ENCODE data around the gene CNDP2.

CNDP2 gene

DNA sequence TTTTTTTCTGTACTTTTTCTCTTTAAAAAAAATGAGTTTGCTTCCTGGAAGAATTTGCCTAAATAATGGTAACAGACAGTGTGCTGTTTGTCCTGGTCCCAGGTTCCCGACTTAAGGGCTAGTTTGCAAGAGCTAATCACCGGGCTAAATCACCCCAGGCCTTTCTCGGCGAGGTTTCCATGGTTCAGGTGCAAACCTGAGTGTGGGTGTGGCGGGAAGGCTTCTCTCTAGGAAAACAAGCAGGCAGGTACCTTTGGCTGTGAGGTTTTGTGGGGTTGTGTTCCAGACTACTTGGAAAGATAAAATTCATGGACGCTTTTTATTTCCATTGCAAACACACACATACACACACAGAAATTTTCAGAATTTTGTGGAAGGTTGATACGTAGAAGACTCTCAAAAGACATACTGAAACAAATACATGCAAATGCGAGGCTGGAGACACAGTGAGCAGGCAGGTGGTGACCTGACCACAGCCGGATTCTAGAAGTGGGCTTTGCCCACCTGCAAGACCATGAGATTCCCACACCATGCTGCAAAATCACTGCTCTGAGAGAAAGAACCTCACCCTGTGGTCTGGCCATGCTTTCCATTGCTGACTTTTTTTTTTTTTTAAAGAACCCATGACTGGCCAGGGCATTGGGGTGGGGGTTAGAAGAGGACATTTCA, 39.0 kb downstream of the CNDP2 start:
- Histone ChIP-seq H3K36me3 (ENCODE audit: insufficient read depth, low read length) (no peaks in the 10 kb centered on the region), H3K9me3 (ENCODE audit: low read depth, low read length) (no peaks in the 10 kb centered on the region), H3K27ac (no peak overlapping the region), H3K9ac (ENCODE audit: insufficient read length) (no peak overlapping the region), H3K4me3 (no peak overlapping the region)
- no peak for TF ChIP-seq POLR2AphosphoS5 (IDR thresholded peaks at IDR 0.05; ENCODE audit: borderline replicate concordance, low read depth, low read length)
- TF ChIP-seq EZH2 (IDR thresholded peaks at IDR 0.05) = no peak
- no peak for TF ChIP-seq FOXP2 (optimal IDR thresholded peaks at IDR 0.05; ENCODE audit: control extremely low read depth, extremely low read length, insufficient read depth)
- DNase-seq (ENCODE audit: low read depth, low spot score) = no peak

DNA sequence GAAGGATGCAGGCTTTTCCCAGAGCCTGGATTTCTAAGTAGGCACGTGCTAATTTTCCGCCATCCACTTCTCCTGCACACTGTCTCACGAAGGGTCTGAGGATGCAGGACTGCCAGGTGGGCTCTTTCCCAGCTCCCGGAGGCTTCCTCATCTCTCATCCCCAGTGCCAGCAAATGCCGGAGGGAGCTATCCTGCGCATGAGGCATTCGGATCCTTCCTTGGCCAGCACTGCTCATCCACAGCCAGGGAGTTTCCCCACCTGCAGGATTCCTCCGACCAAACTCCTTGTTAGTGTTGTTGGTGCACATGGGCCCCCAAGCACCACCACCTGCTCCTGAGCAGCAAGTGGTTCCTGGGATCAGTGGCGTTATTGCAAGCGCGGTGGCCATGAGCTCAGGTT, 43.1 kb downstream of the CNDP2 start:
- H3K36me3 ChIP-seq (ENCODE audit: insufficient read depth, low read length) = no peaks in the 10 kb centered on the region
- no peak for DNase-seq (ENCODE audit: low read depth, low spot score)
- H3K4me3 ChIP-seq = no peak overlapping the region
- no peaks in the 10 kb centered on the region for H3K9me3 ChIP-seq (ENCODE audit: low read depth, low read length)
- H3K9ac ChIP-seq (ENCODE audit: insufficient read length) = no peak overlapping the region
- TF ChIP-seq EZH2 (IDR thresholded peaks at IDR 0.05) (no peak), POLR2AphosphoS5 (IDR thresholded peaks at IDR 0.05; ENCODE audit: borderline replicate concordance, low read depth, low read length) (no peak), FOXP2 (optimal IDR thresholded peaks at IDR 0.05; ENCODE audit: control extremely low read depth, extremely low read length, insufficient read depth) (no peak)
- no peak overlapping the region for H3K27ac ChIP-seq

- Histone ChIP-seq H3K4me3 (no peak overlapping the region), H3K9me3 (ENCODE audit: low read depth, low read length) (no peaks in the 10 kb centered on the region), H3K36me3 (ENCODE audit: insufficient read depth, low read length) (no peaks in the 10 kb centered on the region), H3K27ac (no peak overlapping the region), H3K9ac (ENCODE audit: insufficient read length) (no peak overlapping the region)
- DNase-seq (ENCODE audit: low read depth, low spot score) = no peak
- TF ChIP-seq FOXP2 (optimal IDR thresholded peaks at IDR 0.05; ENCODE audit: control extremely low read depth, extremely low read length, insufficient read depth) = no peak
- no peak for TF ChIP-seq POLR2AphosphoS5 (IDR thresholded peaks at IDR 0.05; ENCODE audit: borderline replicate concordance, low read depth, low read length)
- no peak for TF ChIP-seq EZH2 (IDR thresholded peaks at IDR 0.05)
These were observed 44.7 kb downstream of the CNDP2 start for GRCh38 chr18:74540652-74541421.

GRCh38 chr18:74541703-74542555, 45.8 kb downstream of the CNDP2 start:
- Histone ChIP-seq H3K4me3 (no peak overlapping the region), H3K9ac (ENCODE audit: insufficient read length) (no peak overlapping the region), H3K36me3 (ENCODE audit: insufficient read depth, low read length) (no peaks in the 10 kb centered on the region), H3K27ac (no peak overlapping the region), H3K9me3 (ENCODE audit: low read depth, low read length) (no peaks in the 10 kb centered on the region)
- TF ChIP-seq FOXP2 (optimal IDR thresholded peaks at IDR 0.05; ENCODE audit: control extremely low read depth, extremely low read length, insufficient read depth) = no peak
- no peak for TF ChIP-seq EZH2 (IDR thresholded peaks at IDR 0.05)
- TF ChIP-seq POLR2AphosphoS5 (IDR thresholded peaks at IDR 0.05; ENCODE audit: borderline replicate concordance, low read depth, low read length) = no peak
- DNase-seq (ENCODE audit: low read depth, low spot score) = no peak

GRCh38 chr18:74544898-74545297, 48.7 kb downstream of the CNDP2 start:
- Histone ChIP-seq H3K27ac (no peak overlapping the region), H3K9ac (ENCODE audit: insufficient read length) (no peak overlapping the region), H3K4me3 (no peak overlapping the region), H3K9me3 (ENCODE audit: low read depth, low read length) (no peaks in the 10 kb centered on the region), H3K36me3 (ENCODE audit: insufficient read depth, low read length) (no peaks in the 10 kb centered on the region)
- no peak for TF ChIP-seq EZH2 (IDR thresholded peaks at IDR 0.05)
- TF ChIP-seq FOXP2 (optimal IDR thresholded peaks at IDR 0.05; ENCODE audit: control extremely low read depth, extremely low read length, insufficient read depth) = no peak
- no peak for TF ChIP-seq POLR2AphosphoS5 (IDR thresholded peaks at IDR 0.05; ENCODE audit: borderline replicate concordance, low read depth, low read length)
- no peak for DNase-seq (ENCODE audit: low read depth, low spot score)

GRCh38 chr18:74546007-74546406, 49.8 kb downstream of the CNDP2 start:
- DNase-seq (ENCODE audit: low read depth, low spot score) = no peak
- H3K27ac ChIP-seq = no peak overlapping the region
- H3K9me3 ChIP-seq (ENCODE audit: low read depth, low read length) = no peaks in the 10 kb centered on the region
- no peak overlapping the region for H3K4me3 ChIP-seq
- H3K9ac ChIP-seq (ENCODE audit: insufficient read length) = no peak overlapping the region
- no peaks in the 10 kb centered on the region for H3K36me3 ChIP-seq (ENCODE audit: insufficient read depth, low read length)
- TF ChIP-seq FOXP2 (optimal IDR thresholded peaks at IDR 0.05; ENCODE audit: control extremely low read depth, extremely low read length, insufficient read depth) (no peak), POLR2AphosphoS5 (IDR thresholded peaks at IDR 0.05; ENCODE audit: borderline replicate concordance, low read depth, low read length) (no peak), EZH2 (IDR thresholded peaks at IDR 0.05) (no peak)

- Histone ChIP-seq H3K9ac (ENCODE audit: insufficient read length) (no peak overlapping the region), H3K9me3 (ENCODE audit: low read depth, low read length) (no peaks in the 10 kb centered on the region), H3K36me3 (ENCODE audit: insufficient read depth, low read length) (no peaks in the 10 kb centered on the region), H3K4me3 (peak overlapping the region; percentile 43), H3K27ac (peak overlapping the region; percentile 74)
- peak; percentile 28 for DNase-seq (ENCODE audit: low read depth, low spot score)
- no peak for TF ChIP-seq POLR2AphosphoS5 (IDR thresholded peaks at IDR 0.05; ENCODE audit: borderline replicate concordance, low read depth, low read length)
- TF ChIP-seq FOXP2 (optimal IDR thresholded peaks at IDR 0.05; ENCODE audit: control extremely low read depth, extremely low read length, insufficient read depth) = peak; percentile 17
These were observed 50.8 kb downstream of the CNDP2 start for GRCh38 chr18:74546751-74547530.

Data from SK-N-MC (cell line).